HCT116 (cell line): Measurements from ENCODE around the gene GALR2. TPM values are rescaled to one million over a fixed set of nuclear protein-coding genes. Genes with fewer than 3 reads are reported as not detected.
A peak's percentile ranks its signal among the peaks of the same experiment; 100 is the strongest.

Experiments used
- ATAC-seq: fragments of 200-7000 bp; cut with Tn5 transposase; 2 replicates; pipeline ENCODE4 v1.9.1; 2020; ENCODE audit warnings: mild to moderate bottlenecking, moderate library complexity
- BruUV-seq: library from RNA; stranded (reverse); fragments of 400-500 nt; replicated peaks from 2 replicates; lab custom pipeline; 2021; lab: Mats Ljungman, UMichigan
- CTCF ChIA-PET: fragments of 300-600 bp; sonication (Branson Sonifier 250); formaldehyde crosslinking; loops from one replicate; lab custom pipeline; 2021; ENCODE audit warnings: antibody characterized with exemption; lab: Charles Lee
- POLR2A ChIA-PET: fragments of 300-600, 350-600 bp; sonication (Branson Sonifier 250); formaldehyde crosslinking; loops from one replicate; lab custom pipeline; 2021; ENCODE audit warnings: antibody characterized with exemption; lab: Charles Lee
- RAD21 ChIA-PET, 2 experiments: fragments of 300-600 bp; sonication (Branson Sonifier 250); formaldehyde crosslinking; loops; one replicate each; lab custom pipeline; 2023; ENCODE audit warnings: low total read pairs in 2 of 2; ENCODE audit not compliant: uncharacterized antibody in 2 of 2, unreplicated experiment in 2 of 2, low non-redundant PET in 1 of 2; lab: Charles Lee
- DNase-seq: peaks from one replicate; pipeline ENCODE4 v3.0.0-alpha.2; 2010; ENCODE audit warnings: low read depth, low spot score
- H2AFZ ChIP-seq: fragments of 200-600 bp; shearing (Covaris generic), sonication (generic); 2 replicates; pipeline ENCODE4 v1.6.1; 2017; ENCODE audit warnings: low read depth, mixed run types, mixed read lengths, antibody characterized with exemption, low read length; ENCODE audit not compliant: poor library complexity, severe bottlenecking
- H3K27ac ChIP-seq: 2 replicates; pipeline ENCODE4 v1.5.1; 2012; ENCODE audit warnings: low read depth, low read length
- H3K27me3 ChIP-seq: fragments of 200-600 bp; sonication (generic); 2 replicates; pipeline ENCODE4 v1.6.1; 2016; ENCODE audit warnings: mixed run types, low read length, mixed read lengths; ENCODE audit not compliant: insufficient read depth
- H3K36me3 ChIP-seq, 2 experiments: fragments of 200-500 bp in 1 of 2; fragments of 200-600 bp in 1 of 2; sonication (Bioruptor generic) in 1 of 2; sonication (generic) in 1 of 2; 2 replicates each; pipeline versions ENCODE4 v1.5.1 to v1.6.1; 2014 to 2016; ENCODE audit warnings: low read length in 2 of 2, inconsistent platforms in 1 of 2, mixed read lengths in 1 of 2, mixed run types in 1 of 2; ENCODE audit not compliant: insufficient read depth in 2 of 2, control insufficient read depth in 1 of 2
- H3K4me1 ChIP-seq, 2 experiments: fragments of 200-600 bp in 1 of 2; sonication (generic) in 1 of 2; 2 replicates each; pipeline versions ENCODE4 v1.5.1 to v1.6.1; 2012 to 2017; ENCODE audit warnings: low read length in 2 of 2, inconsistent platforms in 1 of 2, mild to moderate bottlenecking in 1 of 2, mixed read lengths in 1 of 2, mixed run types in 1 of 2, moderate library complexity in 1 of 2; ENCODE audit not compliant: insufficient read depth in 2 of 2, control insufficient read depth in 1 of 2
- H3K4me2 ChIP-seq: fragments of 200-600 bp; sonication (generic); 2 replicates; pipeline ENCODE4 v1.6.1; 2017; ENCODE audit warnings: mixed run types, low read length, mixed read lengths
- H3K4me3 ChIP-seq, 2 experiments: fragments of 200-600 bp in 1 of 2; sonication (generic) in 1 of 2; replicated peaks in 1 of 2; 2 replicates each; pipeline ENCODE4 v1.5.1; 2011 to 2016; ENCODE audit warnings: low read length in 2 of 2, control low read depth in 1 of 2, low read depth in 1 of 2, mild to moderate bottlenecking in 1 of 2, mixed read lengths in 1 of 2, mixed run types in 1 of 2
- H3K79me2 ChIP-seq: fragments of 200-600 bp; sonication (generic); 2 replicates; pipeline ENCODE4 v1.6.1; 2017; ENCODE audit warnings: mild to moderate bottlenecking, mixed run types, low read length, moderate library complexity, mixed read lengths; ENCODE audit not compliant: insufficient read depth
- H3K9ac ChIP-seq: fragments of 200-600 bp; sonication (generic); 2 replicates; pipeline ENCODE4 v1.6.1; 2016; ENCODE audit warnings: low read length, mixed read lengths
- H3K9me2 ChIP-seq: fragments of 200-600 bp; sonication (generic), shearing (Covaris generic); 2 replicates; pipeline ENCODE4 v1.6.1; 2017; ENCODE audit warnings: mixed run types, mild to moderate bottlenecking, moderate library complexity; ENCODE audit not compliant: insufficient read depth
- H3K9me3 ChIP-seq, 2 experiments: fragments of 200-500 bp in 1 of 2; fragments of 200-600 bp in 1 of 2; sonication (Bioruptor generic) in 1 of 2; sonication (generic) in 1 of 2; 2 replicates each; pipeline ENCODE4 v1.6.1; 2014 to 2017; ENCODE audit warnings: low read length in 2 of 2, mixed read lengths in 2 of 2, inconsistent platforms in 1 of 2, low read depth in 1 of 2, mild to moderate bottlenecking in 1 of 2, mixed run types in 1 of 2, moderate library complexity in 1 of 2; ENCODE audit not compliant: control insufficient read depth in 1 of 2, insufficient read depth in 1 of 2
- H4K20me1 ChIP-seq: fragments of 200-600 bp; sonication (generic), shearing (Covaris generic); 2 replicates; pipeline ENCODE4 v1.6.1; 2017; ENCODE audit warnings: mixed run types, mild to moderate bottlenecking, moderate library complexity; ENCODE audit not compliant: insufficient read depth
- CBX3 ChIP-seq: IDR thresholded peaks from 2 replicates; pipeline ENCODE4 v1.6.1; 2012; ENCODE audit warnings: low read depth
- CEBPB ChIP-seq: IDR thresholded peaks from 2 replicates; pipeline ENCODE4 v1.6.1; 2012; ENCODE audit warnings: low read depth
- ELF1 ChIP-seq: IDR thresholded peaks from 2 replicates; pipeline ENCODE4 v1.6.1; 2012; ENCODE audit warnings: low read depth, borderline replicate concordance
- POLR2AphosphoS5 ChIP-seq: IDR thresholded peaks from 2 replicates; pipeline ENCODE4 v1.6.1; 2011; ENCODE audit warnings: mild to moderate bottlenecking, low read depth, low read length, moderate library complexity
- REST ChIP-seq: IDR thresholded peaks from 2 replicates; pipeline ENCODE4 v1.6.1; 2012; ENCODE audit warnings: low read depth
- SIN3A ChIP-seq: IDR thresholded peaks from 2 replicates; pipeline ENCODE4 v1.6.1; 2012; ENCODE audit warnings: low read depth
- SP1 ChIP-seq: IDR thresholded peaks from 2 replicates; pipeline ENCODE4 v1.6.1; 2012; ENCODE audit warnings: low read depth
- SRF ChIP-seq: IDR thresholded peaks from 2 replicates; pipeline ENCODE4 v1.6.1; 2012; ENCODE audit warnings: low read depth
- TCF7L2 ChIP-seq: IDR thresholded peaks from 2 replicates; pipeline ENCODE4 v1.7.0; 2011; ENCODE audit warnings: borderline replicate concordance, inconsistent platforms; ENCODE audit not compliant: insufficient read depth, insufficient read length; ENCODE audit errors: extremely low read depth
- YY1 ChIP-seq: IDR thresholded peaks from 2 replicates; pipeline ENCODE4 v1.6.1; 2011; ENCODE audit warnings: low read length, low read depth, moderate library complexity, mild to moderate bottlenecking; ENCODE audit not compliant: insufficient replicate concordance; ENCODE audit errors: extremely low read depth
- ZNF274 ChIP-seq: fragments of 200-500 bp; sonication (Bioruptor generic); IDR thresholded peaks from 2 replicates; pipeline ENCODE4 v1.6.1; 2014; ENCODE audit warnings: mild to moderate bottlenecking, low read depth, low read length, inconsistent platforms
- intact Hi-C: fragments of 100-400 bp; cut with micrococcal nuclease; formaldehyde crosslinking; loops from 2 replicates; pipeline ENCODE4 v1.10.0; 2022
- total RNA-seq: library from RNA; stranded (reverse); gene quantifications from one replicate; pipeline ENCODE4 v1.2.1, GENCODE V29; 2021; ENCODE audit not compliant: unreplicated experiment
- TF ChIP-seq, protein P1 (sequence below), 3 experiments: fragments of 200-600 bp in 1 of 3; sonication (generic) in 1 of 3; IDR thresholded peaks in 2 of 3; conservative IDR thresholded peaks in 1 of 3; 2 replicates each; pipeline ENCODE4 v1.5.1; 2012 to 2017; ENCODE audit warnings: low read depth in 2 of 3, low read length in 2 of 3, antibody characterized with exemption in 1 of 3, borderline replicate concordance in 1 of 3, control low read depth in 1 of 3, mild to moderate bottlenecking in 1 of 3, mixed read lengths in 1 of 3, mixed run types in 1 of 3, moderate library complexity in 1 of 3; ENCODE audit not compliant: insufficient read depth in 1 of 3
- TF ChIP-seq, protein P2 (sequence below): IDR thresholded peaks from 2 replicates; pipeline ENCODE4 v1.6.1; 2012

The GALR2 gene
- total RNA-seq, 1 experiment from 2014 or later: 0.27 TPM

DNA sequence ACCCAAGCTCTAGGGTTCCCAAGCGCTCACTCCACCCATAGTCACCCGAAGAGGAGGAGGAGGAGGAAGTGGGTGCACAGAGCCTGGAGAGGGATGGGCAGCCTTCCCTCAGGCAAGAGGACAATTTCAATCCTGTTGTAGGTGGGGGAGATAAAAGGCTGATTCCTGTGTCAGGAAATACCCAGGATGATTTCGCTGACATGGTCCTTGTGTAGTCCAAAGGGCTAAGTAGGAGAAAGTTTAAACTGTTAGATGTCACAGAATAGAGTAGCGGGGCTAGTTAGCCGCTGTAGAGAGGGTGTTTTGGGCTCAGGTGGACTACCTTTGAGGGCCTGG, 30.3 kb downstream of the GALR2 start:
- ATAC-seq: no peak
- intact Hi-C loops: loop anchor here (5.0 to 10.0 kb wide), 2 partner anchors 78 to 200 kb away; partner anchors contain the start of genes EVPL and MRPL38
- RAD21 ChIA-PET: no interaction called here
- no peak for TF ChIP-seq REST
- no peak for TF ChIP-seq SP1
- no peak for TF ChIP-seq POLR2AphosphoS5
- no peak for TF ChIP-seq ZNF274
- no peak for TF ChIP-seq CBX3
- no peak for TF ChIP-seq SRF
- TF ChIP-seq SIN3A: no peak
- no peak for TF ChIP-seq CEBPB
- no peak for TF ChIP-seq ELF1
- TF ChIP-seq TCF7L2: no peak
- TF ChIP-seq, protein P1, sequence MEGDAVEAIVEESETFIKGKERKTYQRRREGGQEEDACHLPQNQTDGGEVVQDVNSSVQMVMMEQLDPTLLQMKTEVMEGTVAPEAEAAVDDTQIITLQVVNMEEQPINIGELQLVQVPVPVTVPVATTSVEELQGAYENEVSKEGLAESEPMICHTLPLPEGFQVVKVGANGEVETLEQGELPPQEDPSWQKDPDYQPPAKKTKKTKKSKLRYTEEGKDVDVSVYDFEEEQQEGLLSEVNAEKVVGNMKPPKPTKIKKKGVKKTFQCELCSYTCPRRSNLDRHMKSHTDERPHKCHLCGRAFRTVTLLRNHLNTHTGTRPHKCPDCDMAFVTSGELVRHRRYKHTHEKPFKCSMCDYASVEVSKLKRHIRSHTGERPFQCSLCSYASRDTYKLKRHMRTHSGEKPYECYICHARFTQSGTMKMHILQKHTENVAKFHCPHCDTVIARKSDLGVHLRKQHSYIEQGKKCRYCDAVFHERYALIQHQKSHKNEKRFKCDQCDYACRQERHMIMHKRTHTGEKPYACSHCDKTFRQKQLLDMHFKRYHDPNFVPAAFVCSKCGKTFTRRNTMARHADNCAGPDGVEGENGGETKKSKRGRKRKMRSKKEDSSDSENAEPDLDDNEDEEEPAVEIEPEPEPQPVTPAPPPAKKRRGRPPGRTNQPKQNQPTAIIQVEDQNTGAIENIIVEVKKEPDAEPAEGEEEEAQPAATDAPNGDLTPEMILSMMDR (IDR thresholded peaks at IDR 0.05 in 2 of 3, conservative IDR thresholded peaks at IDR 0.05 in 1 of 3; ENCODE audit: borderline replicate concordance in 1 of 3, insufficient read depth in 1 of 3, low read depth in 2 of 3, low read length in 2 of 3): no peak
- TF ChIP-seq YY1: no peak
- TF ChIP-seq, protein P2, sequence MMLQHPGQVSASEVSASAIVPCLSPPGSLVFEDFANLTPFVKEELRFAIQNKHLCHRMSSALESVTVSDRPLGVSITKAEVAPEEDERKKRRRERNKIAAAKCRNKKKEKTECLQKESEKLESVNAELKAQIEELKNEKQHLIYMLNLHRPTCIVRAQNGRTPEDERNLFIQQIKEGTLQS: no peak
- TF ChIP-seq, all 23 proteins: peak for 0
- H3K79me2 ChIP-seq: peaks cover 26% of the 10 kb centered on the region
- H3K9ac ChIP-seq: peak overlapping the region; percentile 77
- H2AFZ ChIP-seq: no peak overlapping the region
- H3K4me2 ChIP-seq: peak overlapping the region; percentile 85
- POLR2A ChIA-PET: interaction anchor here (1.3 to 2.6 kb wide), 4 partner anchors 10 to 166 kb away, joined by 3 to 10 read pairs (median 3); partner anchors contain the start of gene EVPL
- CTCF ChIA-PET: interaction anchor here (1.2 to 3.1 kb wide), 3 partner anchors 91 to 175 kb away, joined by 3 to 17 read pairs (median 5); no protein-coding TSS in a partner anchor
- peak overlapping the region; percentile 78 to 95 for H3K4me3 ChIP-seq
- no peaks in the 10 kb centered on the region for H3K9me2 ChIP-seq
- H3K9me3 ChIP-seq: no peaks in the 10 kb centered on the region
- peaks cover 12 to 26% of the 10 kb centered on the region in 2 experiments for H3K4me1 ChIP-seq
- no peaks in the 10 kb centered on the region for H4K20me1 ChIP-seq
- peak overlapping the region; percentile 89 for H3K27ac ChIP-seq
- no peaks in the 10 kb centered on the region for H3K27me3 ChIP-seq
- H3K36me3 ChIP-seq: peaks cover 14 to 18% of the 10 kb centered on the region in 2 experiments; a peak in 3 of 4 replicates
- no peak for DNase-seq
- no TSS peak for BruUV-seq
